HG03432 (cell line): ENCODE results near the gene CARM1.

Experiments used
- ATAC-seq: cut with Tn5 transposase; IDR thresholded peaks from one replicate; pipeline ENCODE4 v1.9.1; 2021; ENCODE audit warnings: mild to moderate bottlenecking, moderate library complexity; ENCODE audit not compliant: unreplicated experiment

CARM1 gene

GRCh38 chr19:10968527-10969135, 97.3 kb downstream of the CARM1 start:
- no peak for ATAC-seq

DNA sequence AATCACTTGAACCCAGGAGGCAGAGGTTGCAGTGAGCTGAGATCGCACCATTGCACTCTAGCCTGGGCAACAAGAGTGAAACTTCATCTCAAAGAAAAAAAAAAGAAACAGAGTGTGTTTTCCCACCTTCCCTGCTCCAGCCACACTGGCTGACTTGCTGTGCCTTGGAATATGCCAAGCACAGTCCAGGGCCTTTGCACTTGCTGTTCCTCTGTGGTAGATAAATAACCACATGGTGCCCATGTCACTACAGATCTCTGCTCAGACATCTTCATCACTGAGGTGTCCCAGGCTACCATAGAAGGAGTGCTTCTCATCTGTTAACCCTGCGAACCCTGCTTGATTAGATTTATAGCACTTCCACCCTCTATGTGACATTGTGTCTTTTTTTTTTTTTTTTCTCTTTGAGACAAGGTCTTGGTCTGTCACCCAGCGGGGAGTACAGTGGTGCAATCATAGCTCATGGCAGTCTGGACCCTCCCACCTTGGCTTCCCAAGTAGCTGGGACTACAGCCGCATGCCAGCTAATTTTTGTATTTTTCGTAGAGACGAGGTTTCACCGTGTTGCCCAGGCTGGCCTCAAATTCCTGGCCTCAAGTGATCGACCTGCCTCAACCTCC, 99.9 kb downstream of the CARM1 start:
- no peak for ATAC-seq
